ENCODE measurements around the gene RGS19.

RGS19 gene

GRCh38 chr20:64082126-64082731, 2.9 kb upstream of the RGS19 start:
- in situ Hi-C loops (cut with HindIII; ENCODE audit: low pct_ligation_motif_present, low pct_unique_long_range_greater_than_20kb, low sequenced_read_pairs): no loop called here
- no peak for DNase-seq

- in situ Hi-C loops (cut with HindIII; ENCODE audit: low pct_ligation_motif_present, low pct_unique_long_range_greater_than_20kb, low sequenced_read_pairs): no loop called here
Measured at GRCh38 chr20:64081624-64081964, 2.3 kb upstream of the RGS19 start.

GRCh38 chr20:64080813-64081623, 1.7 kb upstream of the RGS19 start:
- in situ Hi-C loops (cut with HindIII; ENCODE audit: low pct_ligation_motif_present, low pct_unique_long_range_greater_than_20kb, low sequenced_read_pairs): no loop called here

More at GRCh38 chr20:64081624-64081964, 2.3 kb upstream of the RGS19 start:
- DNase-seq: no peak

GRCh38 chr20:64080013-64080812, 895 bp upstream of the RGS19 start, which contains the start of gene OPRL1:
TSS of gene OPRL1 (plus strand) at chr20:64080082. CDS start at chr20:64092721, 12,639 bp downstream.
- in situ Hi-C loops (cut with HindIII; ENCODE audit: low pct_ligation_motif_present, low pct_unique_long_range_greater_than_20kb, low sequenced_read_pairs): no loop called here
- no peak for DNase-seq

More at GRCh38 chr20:64080813-64081623, 1.7 kb upstream of the RGS19 start:
- no peak for DNase-seq

GRCh38 chr20:64078934-64079272, 415 bp downstream of the RGS19 start:
- in situ Hi-C loops (cut with HindIII; ENCODE audit: low pct_ligation_motif_present, low pct_unique_long_range_greater_than_20kb, low sequenced_read_pairs): no loop called here

GRCh38 chr20:64077876-64078551, 1.3 kb downstream of the RGS19 start:
- DNase-seq: no peak
- in situ Hi-C loops (cut with HindIII; ENCODE audit: low pct_ligation_motif_present, low pct_unique_long_range_greater_than_20kb, low sequenced_read_pairs): no loop called here

More at GRCh38 chr20:64078934-64079272, 415 bp downstream of the RGS19 start:
- DNase-seq: no peak

- in situ Hi-C loops (cut with HindIII; ENCODE audit: low pct_ligation_motif_present, low pct_unique_long_range_greater_than_20kb, low sequenced_read_pairs): no loop called here
Measured at GRCh38 chr20:64077541-64077875, 1.8 kb downstream of the RGS19 start.

GRCh38 chr20:64077094-64077493, 2.2 kb downstream of the RGS19 start:
- no peak for DNase-seq
- in situ Hi-C loops (cut with HindIII; ENCODE audit: low pct_ligation_motif_present, low pct_unique_long_range_greater_than_20kb, low sequenced_read_pairs): no loop called here

More at GRCh38 chr20:64077541-64077875, 1.8 kb downstream of the RGS19 start:
- no peak for DNase-seq

GRCh38 chr20:64076061-64076997, 3.0 kb downstream of the RGS19 start:
- in situ Hi-C loops (cut with HindIII; ENCODE audit: low pct_ligation_motif_present, low pct_unique_long_range_greater_than_20kb, low sequenced_read_pairs): no loop called here
- DNase-seq: no peak

GRCh38 chr20:64075556-64075955, 3.8 kb downstream of the RGS19 start:
- no peak for DNase-seq
- in situ Hi-C loops (cut with HindIII; ENCODE audit: low pct_ligation_motif_present, low pct_unique_long_range_greater_than_20kb, low sequenced_read_pairs): no loop called here

- in situ Hi-C loops (cut with HindIII; ENCODE audit: low pct_ligation_motif_present, low pct_unique_long_range_greater_than_20kb, low sequenced_read_pairs): no loop called here
- DNase-seq: no peak
Measured at GRCh38 chr20:64074963-64075362, 4.4 kb downstream of the RGS19 start.

- in situ Hi-C loops (cut with HindIII; ENCODE audit: low pct_ligation_motif_present, low pct_unique_long_range_greater_than_20kb, low sequenced_read_pairs): no loop called here
Measured at GRCh38 chr20:64074184-64074789, 5.0 kb downstream of the RGS19 start.

GRCh38 chr20:64073476-64074183, 5.7 kb downstream of the RGS19 start:
- no peak for DNase-seq
- in situ Hi-C loops (cut with HindIII; ENCODE audit: low pct_ligation_motif_present, low pct_unique_long_range_greater_than_20kb, low sequenced_read_pairs): no loop called here

More at GRCh38 chr20:64074184-64074789, 5.0 kb downstream of the RGS19 start:
- DNase-seq: no peak

- DNase-seq: no peak
Measured at GRCh38 chr20:64072498-64073063, 6.7 kb downstream of the RGS19 start.

GRCh38 chr20:64071341-64072332, 7.7 kb downstream of the RGS19 start:
- in situ Hi-C loops (cut with HindIII; ENCODE audit: low pct_ligation_motif_present, low pct_unique_long_range_greater_than_20kb, low sequenced_read_pairs): no loop called here
- no peak for DNase-seq

More at GRCh38 chr20:64072498-64073063, 6.7 kb downstream of the RGS19 start:
- in situ Hi-C loops (cut with HindIII; ENCODE audit: low pct_ligation_motif_present, low pct_unique_long_range_greater_than_20kb, low sequenced_read_pairs): no loop called here
